Type B pancreatic cell (in vitro differentiated cells): ENCODE results near the gene APC. TPM values are rescaled to one million over a fixed set of nuclear protein-coding genes. Genes with fewer than 3 reads are reported as not detected.
"Not testable (repeated sequence)": the region's sequence is repeated elsewhere in the genome, so short reads cannot be mapped to it uniquely, and the experiment has no call there.

Source experiments
- DNase-seq: peaks from one replicate; pipeline ENCODE4 v3.0.0; 2021; ENCODE audit warnings: mixed read lengths; ENCODE audit not compliant: unreplicated experiment; ENCODE audit errors: extremely low spot score
- H3K27ac Mint-ChIP-seq: 2 replicates; pipeline ENCODE4 v1.8.0; 2021; ENCODE audit warnings: mild to moderate bottlenecking, mixed read lengths
- H3K27me3 Mint-ChIP-seq: 2 replicates; pipeline ENCODE4 v1.8.0; 2021; ENCODE audit warnings: mixed read lengths
- H3K36me3 Mint-ChIP-seq: 2 replicates; pipeline ENCODE4 v1.8.0; 2021; ENCODE audit warnings: mixed read lengths
- H3K4me1 Mint-ChIP-seq: one replicate; pipeline ENCODE4 v1.8.0; 2021; ENCODE audit warnings: mixed read lengths; ENCODE audit not compliant: unreplicated experiment
- H3K4me3 Mint-ChIP-seq: 2 replicates; pipeline ENCODE4 v1.8.0; 2021; ENCODE audit warnings: mild to moderate bottlenecking, mixed read lengths
- H3K9me3 Mint-ChIP-seq: 2 replicates; pipeline ENCODE4 v1.8.0; 2021; ENCODE audit warnings: mixed read lengths
- CTCF ChIP-seq: fragments of 200-600 bp; sonication (generic); conservative IDR thresholded peaks from 2 replicates; pipeline ENCODE4 v1.5.0; 2021; ENCODE audit warnings: antibody characterized with exemption, mild to moderate bottlenecking
- total RNA-seq: library from RNA; stranded (reverse); gene quantifications from 2 replicates; pipeline ENCODE4 v1.2.1, GENCODE V29; 2021; ENCODE audit warnings: low replicate concordance

APC gene
- total RNA-seq, 1 donor from 2014 or later: 47.7 TPM

GRCh38 chr5:112846556-112846955 lies 108.9 kb downstream of the APC start:
- TF ChIP-seq CTCF: no peak
- no peak overlapping the region for H3K27ac Mint-ChIP-seq

GRCh38 chr5:112847306-112847705 lies 109.6 kb downstream of the APC start:
- H3K27ac Mint-ChIP-seq: no peak overlapping the region
- H3K4me3 Mint-ChIP-seq: no peak overlapping the region
- peaks cover 4% of the 10 kb centered on the region for H3K9me3 Mint-ChIP-seq
- no peaks in the 10 kb centered on the region for H3K27me3 Mint-ChIP-seq
- no peak for DNase-seq
- TF ChIP-seq CTCF: no peak
- peaks cover 3% of the 10 kb centered on the region for H3K4me1 Mint-ChIP-seq
- peaks cover 13% of the 10 kb centered on the region for H3K36me3 Mint-ChIP-seq

More at GRCh38 chr5:112846556-112846955, 108.9 kb downstream of the APC start:
- DNase-seq: no peak
- Mint-ChIP-seq H3K9me3 (peaks cover 5% of the 10 kb centered on the region), H3K27me3 (no peaks in the 10 kb centered on the region), H3K36me3 (peaks cover 20% of the 10 kb centered on the region), H3K4me3 (no peak overlapping the region), H3K4me1 (peaks cover 3% of the 10 kb centered on the region)

- Mint-ChIP-seq H3K27me3 (peaks cover 3% of the 10 kb centered on the region), H3K36me3 (peaks cover 6% of the 10 kb centered on the region), H3K27ac (peak overlapping the region; percentile 24), H3K4me1 (peaks cover 3% of the 10 kb centered on the region), H3K9me3 (no peaks in the 10 kb centered on the region), H3K4me3 (peak overlapping the region; percentile 11)
- DNase-seq: no peak
- peak; percentile 81 for TF ChIP-seq CTCF
Observed at GRCh38 chr5:112848116-112848811, 110.6 kb downstream of the APC start.

GRCh38 chr5:112849912-112850311 lies 112.2 kb downstream of the APC start:
- Mint-ChIP-seq H3K27me3 (peaks cover 9% of the 10 kb centered on the region), H3K4me1 (peaks cover 3% of the 10 kb centered on the region), H3K27ac (no peak overlapping the region), H3K4me3 (no peak overlapping the region), H3K9me3 (no peaks in the 10 kb centered on the region), H3K36me3 (no peaks in the 10 kb centered on the region)
- no peak for DNase-seq
- no peak for TF ChIP-seq CTCF

- no peak for TF ChIP-seq CTCF
- H3K9me3 Mint-ChIP-seq: no peaks in the 10 kb centered on the region
- no peak for DNase-seq
- H3K27ac Mint-ChIP-seq: no peak overlapping the region
- no peak overlapping the region for H3K4me3 Mint-ChIP-seq
- no peaks in the 10 kb centered on the region for H3K36me3 Mint-ChIP-seq
- H3K4me1 Mint-ChIP-seq: no peaks in the 10 kb centered on the region
- peaks cover 29% of the 10 kb centered on the region for H3K27me3 Mint-ChIP-seq
Observed at GRCh38 chr5:112854651-112855050, 117.0 kb downstream of the APC start.

- Mint-ChIP-seq H3K9me3 (peaks cover 4% of the 10 kb centered on the region), H3K4me3 (no peak overlapping the region), H3K36me3 (peaks cover 5% of the 10 kb centered on the region), H3K27ac (no peak overlapping the region), H3K4me1 (peaks cover 12% of the 10 kb centered on the region), H3K27me3 (peaks cover 26% of the 10 kb centered on the region)
- DNase-seq: no peak
- no peak for TF ChIP-seq CTCF
Observed at GRCh38 chr5:112857866-112858265, 120.2 kb downstream of the APC start.

GRCh38 chr5:112860571-112860928 lies 122.9 kb downstream of the APC start:
- peaks cover 22% of the 10 kb centered on the region for H3K4me1 Mint-ChIP-seq

More at GRCh38 chr5:112860571-112860928, 122.9 kb downstream of the APC start:
- H3K9me3 Mint-ChIP-seq, H3K36me3 Mint-ChIP-seq, DNase-seq: not testable (repeated sequence)
- Mint-ChIP-seq H3K27me3 (peaks cover 16% of the 10 kb centered on the region), H3K27ac (peak overlapping the region; percentile 97), H3K4me3 (peak overlapping the region; percentile 97)
